GM12892 (cell line): ENCODE data around the gene SHISA9.

Experiments
- DNase-seq: peaks from one replicate; pipeline ENCODE4 v3.0.0; 2011; ENCODE audit not compliant: insufficient read length
- FAIRE-seq: peaks from 2 replicates; lab custom pipeline; 2011; peaks lifted over from hg19 to GRCh38; lab: Jason Lieb, UNC
- POLR2A ChIP-seq: IDR thresholded peaks from 2 replicates; pipeline ENCODE4 v1.6.1; 2011; ENCODE audit warnings: low read depth, low read length, control low read depth
- POLR2AphosphoS5 ChIP-seq: IDR thresholded peaks from 2 replicates; pipeline ENCODE4 v1.6.1; 2011; ENCODE audit warnings: low read depth, low read length, control low read depth
- TAF1 ChIP-seq: IDR thresholded peaks from 2 replicates; pipeline ENCODE4 v1.6.1; 2011; ENCODE audit warnings: low read depth, mild to moderate bottlenecking, control low read depth, low read length, borderline replicate concordance

Gene SHISA9

GRCh38 chr16:13236308-13236707, 334.9 kb downstream of the SHISA9 start:
- no peak for DNase-seq
- TF ChIP-seq POLR2A, result no peak
- TF ChIP-seq POLR2AphosphoS5, result no peak
- TF ChIP-seq TAF1, result no peak
- FAIRE-seq, result no peak

- FAIRE-seq (no peak), DNase-seq (no peak)
- TF ChIP-seq POLR2A (no peak), POLR2AphosphoS5 (no peak), TAF1 (no peak)
These were observed 336.8 kb downstream of the SHISA9 start for GRCh38 chr16:13238182-13238581.

GRCh38 chr16:13242201-13242600, 340.8 kb downstream of the SHISA9 start:
- no peak for FAIRE-seq
- TF ChIP-seq POLR2A, result no peak
- no peak for TF ChIP-seq POLR2AphosphoS5
- no peak for TF ChIP-seq TAF1
- no peak for DNase-seq

- FAIRE-seq (no peak), DNase-seq (no peak)
- TF ChIP-seq POLR2A, result no peak
- TF ChIP-seq TAF1, result no peak
- no peak for TF ChIP-seq POLR2AphosphoS5
These were observed 343.4 kb downstream of the SHISA9 start for GRCh38 chr16:13244770-13245169.

GRCh38 chr16:13245713-13246377, 344.4 kb downstream of the SHISA9 start:
- DNase-seq, result no peak
- FAIRE-seq, result no peak
- TF ChIP-seq POLR2A (no peak), TAF1 (no peak), POLR2AphosphoS5 (no peak)

GRCh38 chr16:13254998-13255614, 353.7 kb downstream of the SHISA9 start:
- TF ChIP-seq POLR2A (no peak), TAF1 (no peak), POLR2AphosphoS5 (no peak)
- FAIRE-seq (no peak), DNase-seq (no peak)

GRCh38 chr16:13262270-13263090, 361.1 kb downstream of the SHISA9 start:
- FAIRE-seq, result no peak
- TF ChIP-seq TAF1 (no peak), POLR2AphosphoS5 (no peak), POLR2A (no peak)

GRCh38 chr16:13264749-13265552, 363.6 kb downstream of the SHISA9 start:
- FAIRE-seq (no peak), DNase-seq (no peak)
- TF ChIP-seq POLR2AphosphoS5 (no peak), POLR2A (no peak), TAF1 (no peak)

More at GRCh38 chr16:13262270-13263090, 361.1 kb downstream of the SHISA9 start:
- DNase-seq, result no peak

- TF ChIP-seq TAF1, result no peak
- TF ChIP-seq POLR2A, result no peak
- TF ChIP-seq POLR2AphosphoS5, result no peak
- FAIRE-seq (no peak), DNase-seq (no peak)
These were observed 368.0 kb downstream of the SHISA9 start for GRCh38 chr16:13269359-13269758.

- TF ChIP-seq POLR2A (no peak), POLR2AphosphoS5 (no peak), TAF1 (no peak)
- no peak for DNase-seq
- no peak for FAIRE-seq
These were observed 368.6 kb downstream of the SHISA9 start for GRCh38 chr16:13269905-13270528.

GRCh38 chr16:13270602-13271001, 369.2 kb downstream of the SHISA9 start:
- no peak for TF ChIP-seq TAF1
- no peak for TF ChIP-seq POLR2AphosphoS5
- no peak for TF ChIP-seq POLR2A
- FAIRE-seq (no peak), DNase-seq (no peak)
